Measurements from ENCODE around the gene NOVA1. TPM values are rescaled to one million over a fixed set of nuclear protein-coding genes. Genes with fewer than 3 reads are reported as not detected.

NOVA1 gene
- total and polyA plus RNA-seq, 2 of the 13 experiments (the other 11 are each of a cell fraction or from before 2014, with no cell fraction given): 0.13 TPM

- TF ChIP-seq SMYD3 (CRISPR knock-in tag; IDR thresholded peaks at IDR 0.05): no peak
- peak; percentile 35; the same call in 1 of the 2 replicates for TF ChIP-seq ARNT2 (CRISPR knock-in tag; IDR thresholded peaks at IDR 0.05; ENCODE audit: low read depth)
- no peak for TF ChIP-seq ARNTL (CRISPR knock-in tag; IDR thresholded peaks at IDR 0.05)
- TF ChIP-seq NR2F1 (CRISPR knock-in tag; IDR thresholded peaks at IDR 0.05): 0 out of 4 replicates have a peak, but pooled peaks of 1 of the 2 experiments have one; percentile 59
- peak; percentile 92 for TF ChIP-seq SP2 (CRISPR knock-in tag; IDR thresholded peaks at IDR 0.05)
- no peak for TF ChIP-seq KLF15 (CRISPR knock-in tag; IDR thresholded peaks at IDR 0.05; ENCODE audit: borderline replicate concordance)
- TF ChIP-seq NFYB (CRISPR knock-in tag; IDR thresholded peaks at IDR 0.05): peak; percentile 98
- TF ChIP-seq LCORL (IDR thresholded peaks at IDR 0.05): no peak
- TF ChIP-seq LCORL (CRISPR knock-in tag; IDR thresholded peaks at IDR 0.05): 0 out of 2 replicates have a peak, but pooled peaks have one; percentile 24
- 0 out of 2 replicates have a peak, but pooled peaks have one; percentile 57 for TF ChIP-seq MEIS1 (CRISPR knock-in tag; IDR thresholded peaks at IDR 0.05; ENCODE audit: borderline replicate concordance)
- no peak for TF ChIP-seq NONO (IDR thresholded peaks at IDR 0.05)
- 0 out of 2 replicates have a peak, but pooled peaks have one; percentile 34 for TF ChIP-seq NONO (CRISPR knock-in tag; conservative IDR thresholded peaks at IDR 0.05)
- TF ChIP-seq ZBTB14 (CRISPR knock-in tag; IDR thresholded peaks at IDR 0.05): peak; percentile 91
- peak; percentile 42; the same call in 1 of the 2 replicates for TF ChIP-seq MTF2 (CRISPR knock-in tag; IDR thresholded peaks at IDR 0.05; ENCODE audit: borderline replicate concordance)
- TF ChIP-seq GABPB1 (CRISPR knock-in tag; IDR thresholded peaks at IDR 0.05): peak; percentile 44; the same call in 1 of the 2 replicates
- TF ChIP-seq ZBTB7B (CRISPR knock-in tag; IDR thresholded peaks at IDR 0.05): peak; percentile 48; the same call in 1 of the 2 replicates
- TF ChIP-seq PCBP1 (IDR thresholded peaks at IDR 0.05; ENCODE audit: borderline replicate concordance, low read depth, low read length): peak; percentile 62; the same call in 1 of the 2 replicates
Observed at GRCh38 chr14:26598081-26598671, 343 bp upstream of the NOVA1 start (continued).
